Fibroblast of gingiva (primary cell): ENCODE results near the gene NANS.
"Not testable (repeated sequence)": the region's sequence is repeated elsewhere in the genome, so short reads cannot be mapped to it uniquely, and the experiment has no call there.

ENCODE experiments used
- DNase-seq: peaks from one replicate; pipeline ENCODE4 v3.0.0-alpha.2; 2011; ENCODE audit warnings: low read depth

The NANS gene

GRCh38 chr9:98100456-98100855, 43.9 kb downstream of the NANS start:
- DNase-seq, result no peak

GRCh38 chr9:98101416-98101815, 44.9 kb downstream of the NANS start:
- DNase-seq, result no peak

GRCh38 chr9:98101868-98102273, 45.3 kb downstream of the NANS start:
- no peak for DNase-seq

- DNase-seq, result no peak
Measured at GRCh38 chr9:98104445-98104881, 47.9 kb downstream of the NANS start.

- DNase-seq, result no peak
Measured at GRCh38 chr9:98105006-98105405, 48.5 kb downstream of the NANS start.

- DNase-seq, result no peak
Measured at GRCh38 chr9:98107926-98108325, 51.4 kb downstream of the NANS start.

- no peak for DNase-seq
Measured at GRCh38 chr9:98108531-98109031, 52.0 kb downstream of the NANS start.

GRCh38 chr9:98109052-98109451, 52.5 kb downstream of the NANS start:
- no peak for DNase-seq

GRCh38 chr9:98117097-98117496, 60.6 kb downstream of the NANS start:
- not testable (repeated sequence) for DNase-seq

GRCh38 chr9:98117984-98118639, 61.6 kb downstream of the NANS start:
- DNase-seq, result peak; percentile 29

GRCh38 chr9:98118640-98119601, 62.4 kb downstream of the NANS start, which contains the start of gene TRIM14:
Gene TRIM14 (minus strand): TSS chr9:98119222. CDS start chr9:98119188, 34 bp downstream.
- DNase-seq, result peak; percentile 44

- DNase-seq, result no peak
Measured at GRCh38 chr9:98120476-98120875, 63.9 kb downstream of the NANS start.

- no peak for DNase-seq
Measured at GRCh38 chr9:98121058-98121457, 64.5 kb downstream of the NANS start.

- not testable (repeated sequence) for DNase-seq
Measured at GRCh38 chr9:98124091-98124490, 67.6 kb downstream of the NANS start.

- no peak for DNase-seq
Measured at GRCh38 chr9:98124637-98125426, 68.3 kb downstream of the NANS start.

GRCh38 chr9:98127226-98127625, 70.7 kb downstream of the NANS start:
- no peak for DNase-seq

- no peak for DNase-seq
Measured at GRCh38 chr9:98128316-98128715, 71.8 kb downstream of the NANS start.

GRCh38 chr9:98129451-98129881, 72.9 kb downstream of the NANS start:
- no peak for DNase-seq

- DNase-seq, result not testable (repeated sequence)
Measured at GRCh38 chr9:98130060-98130459, 73.5 kb downstream of the NANS start.

- DNase-seq, result no peak
Measured at GRCh38 chr9:98130576-98131228, 74.2 kb downstream of the NANS start.

GRCh38 chr9:98132158-98132557, 75.6 kb downstream of the NANS start:
- DNase-seq, result no peak
